Stimulated activated CD4-positive, alpha-beta T cell treated with anti-CD3 and anti-CD28 coated beads, Interleukin-4, amount 100 ng/mL, for 48 hours (primary cell): ENCODE data around the gene MICALL2.

Source experiments
- DNase-seq, 2 donors: peaks; one replicate each; pipeline ENCODE4 v3.0.0-alpha.2; 2020; ENCODE audit warnings: low read depth in 2 of 2

Gene MICALL2

GRCh38 chr7:1394371-1394770, 64.9 kb downstream of the MICALL2 start:
- no peak for DNase-seq

GRCh38 chr7:1393421-1393820, 65.8 kb downstream of the MICALL2 start:
- no peak for DNase-seq

- DNase-seq: no peak
Observed at GRCh38 chr7:1392556-1392955, 66.7 kb downstream of the MICALL2 start.

- DNase-seq: no peak
Observed at GRCh38 chr7:1391449-1391848, 67.8 kb downstream of the MICALL2 start.

- no peak for DNase-seq
Observed at GRCh38 chr7:1388703-1389335, 70.5 kb downstream of the MICALL2 start.

GRCh38 chr7:1388021-1388702, 71.1 kb downstream of the MICALL2 start:
- no peak for DNase-seq

- DNase-seq: no peak
Observed at GRCh38 chr7:1387261-1387660, 72.0 kb downstream of the MICALL2 start.

GRCh38 chr7:1386623-1387220, 72.5 kb downstream of the MICALL2 start:
- no peak for DNase-seq

- DNase-seq: no peak
Observed at GRCh38 chr7:1385809-1386622, 73.3 kb downstream of the MICALL2 start.

GRCh38 chr7:1385086-1385808, 74.0 kb downstream of the MICALL2 start:
- DNase-seq: no peak
